Measurements from ENCODE around the gene OLFM1. TPM values are rescaled to one million over a fixed set of nuclear protein-coding genes. Genes with fewer than 3 reads are reported as not detected.

OLFM1 gene
- total RNA-seq, 1 experiment from 2014 or later, result 0.39 TPM

GRCh38 chr9:135056541-135056940 lies 30.9 kb upstream of the OLFM1 start:
- peaks cover 13% of the 10 kb centered on the region for H3K27me3 ChIP-seq (ENCODE audit: control insufficient read depth, insufficient read depth, low read length)

GRCh38 chr9:135060461-135061116 lies 26.9 kb upstream of the OLFM1 start:
- H3K36me3 ChIP-seq (ENCODE audit: control insufficient read depth, insufficient read depth, low read length), result no peaks in the 10 kb centered on the region
- no peaks in the 10 kb centered on the region for H3K4me1 ChIP-seq (ENCODE audit: control insufficient read depth, insufficient read depth, low read length)
- DNase-seq (ENCODE audit: low read depth, low spot score) (no peak), ATAC-seq (no peak)
- no TSS peak for BruUV-seq (replicated peaks)
- ChIA-PET POLR2A (no interaction called here), CTCF (no interaction called here)
- H3K27ac ChIP-seq (ENCODE audit: low read length), result no peak overlapping the region
- no peak overlapping the region for H3K4me3 ChIP-seq (ENCODE audit: low read depth in 2 of 2, low read length in 2 of 2)
- intact Hi-C loops (cut with micrococcal nuclease; ENCODE audit: unreplicated experiment), result no loop called here
- no peak for TF ChIP-seq REST (IDR thresholded peaks at IDR 0.05; ENCODE audit: insufficient read depth in 1 of 2, low read depth in 2 of 2, low read length in 1 of 2)
- no peak for TF ChIP-seq SIN3A (IDR thresholded peaks at IDR 0.05; ENCODE audit: borderline replicate concordance, insufficient read depth, low read depth, low read length)
- no peak for TF ChIP-seq CTCF (IDR thresholded peaks at IDR 0.05)
- no peak for TF ChIP-seq TCF7L2 (IDR thresholded peaks at IDR 0.05; ENCODE audit: low read depth, low read length)
- no peak for TF ChIP-seq POLR2AphosphoS5 (IDR thresholded peaks at IDR 0.05; ENCODE audit: low read depth, low read length)
- in situ Hi-C loops (cut with HindIII; ENCODE audit: low pct_unique_long_range_greater_than_20kb, low sequenced_read_pairs), result no loop called here
- H3K27me3 ChIP-seq (ENCODE audit: control insufficient read depth, insufficient read depth, low read length), result peaks cover 9% of the 10 kb centered on the region
- H3K9me3 ChIP-seq (ENCODE audit: control insufficient read depth, insufficient read depth, low read depth, low read length), result no peaks in the 10 kb centered on the region

More at GRCh38 chr9:135056541-135056940, 30.9 kb upstream of the OLFM1 start:
- H3K4me1 ChIP-seq (ENCODE audit: control insufficient read depth, insufficient read depth, low read length), result no peaks in the 10 kb centered on the region
- no TSS peak for BruUV-seq (replicated peaks)
- ChIA-PET POLR2A (no interaction called here), CTCF (interaction anchor here (0.7 kb wide), 1 partner anchor 18 kb away, joined by 3 read pairs; no protein-coding TSS in a partner anchor)
- H3K36me3 ChIP-seq (ENCODE audit: control insufficient read depth, insufficient read depth, low read length), result no peaks in the 10 kb centered on the region
- H3K4me3 ChIP-seq (ENCODE audit: low read depth in 2 of 2, low read length in 2 of 2), result no peak overlapping the region
- no peaks in the 10 kb centered on the region for H3K9me3 ChIP-seq (ENCODE audit: control insufficient read depth, insufficient read depth, low read depth, low read length)
- ATAC-seq, result no peak
- in situ Hi-C loops (cut with HindIII; ENCODE audit: low pct_unique_long_range_greater_than_20kb, low sequenced_read_pairs) (no loop called here), intact Hi-C loops (cut with micrococcal nuclease; ENCODE audit: unreplicated experiment) (no loop called here)
- TF ChIP-seq SIN3A (IDR thresholded peaks at IDR 0.05; ENCODE audit: borderline replicate concordance, insufficient read depth, low read depth, low read length) (no peak), CTCF (IDR thresholded peaks at IDR 0.05) (no peak), TCF7L2 (IDR thresholded peaks at IDR 0.05; ENCODE audit: low read depth, low read length) (no peak), REST (IDR thresholded peaks at IDR 0.05; ENCODE audit: insufficient read depth in 1 of 2, low read depth in 2 of 2, low read length in 1 of 2) (no peak), POLR2AphosphoS5 (IDR thresholded peaks at IDR 0.05; ENCODE audit: low read depth, low read length) (no peak)
- no peak overlapping the region for H3K27ac ChIP-seq (ENCODE audit: low read length)
- no peak for DNase-seq (ENCODE audit: low read depth, low spot score)

Data from Panc1 (cell line).